Activated T-helper 9 cell treated with anti-CD3 and anti-CD28 coated beads, Interleukin-2, amount 50 U/mL, for 16 hours (primary cell): ENCODE measurements around the gene SEMA6D.

Source experiments
- DNase-seq: peaks from one replicate; pipeline ENCODE4 v3.0.0-alpha.2; 2020; ENCODE audit warnings: low read depth

The SEMA6D gene

DNA sequence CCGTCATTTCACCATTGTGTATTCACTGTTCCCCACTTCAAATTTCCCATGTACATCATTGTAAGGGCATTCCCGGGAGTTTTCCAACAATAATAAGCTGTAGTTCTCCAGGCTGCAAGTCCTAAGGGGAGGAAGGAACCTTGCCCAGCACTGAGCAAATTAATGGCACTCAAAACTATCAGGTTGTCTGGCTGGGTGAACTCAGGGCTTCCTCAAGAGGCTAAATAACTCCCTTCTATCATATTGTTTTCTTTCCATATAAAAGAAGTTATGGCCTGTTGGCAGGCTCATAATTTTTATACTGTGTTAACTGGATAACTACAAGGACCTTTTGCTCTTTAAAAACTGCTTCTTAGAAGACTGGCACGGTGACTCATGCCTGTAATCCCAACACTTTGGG lies 71.4 kb downstream of the SEMA6D start:
- DNase-seq, result no peak

DNA sequence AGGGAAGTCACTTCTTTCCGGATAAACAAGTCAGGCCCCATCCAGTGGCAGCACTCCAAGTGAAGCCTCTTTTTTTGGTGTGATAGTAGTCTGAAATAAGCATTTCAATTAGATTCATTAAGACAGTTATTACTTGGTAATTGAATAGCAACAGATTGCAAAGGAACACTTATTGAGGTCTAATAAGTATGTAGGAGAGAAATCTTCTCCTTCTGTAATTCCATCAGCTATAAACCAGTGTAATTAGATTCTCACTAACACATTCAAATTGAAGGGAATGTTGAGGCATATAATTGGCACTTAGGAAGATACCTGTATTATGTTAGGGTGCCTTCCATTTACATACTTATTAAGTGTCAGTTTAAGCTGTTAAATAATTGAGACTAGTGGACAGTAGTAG lies 73.9 kb downstream of the SEMA6D start:
- no peak for DNase-seq

DNA sequence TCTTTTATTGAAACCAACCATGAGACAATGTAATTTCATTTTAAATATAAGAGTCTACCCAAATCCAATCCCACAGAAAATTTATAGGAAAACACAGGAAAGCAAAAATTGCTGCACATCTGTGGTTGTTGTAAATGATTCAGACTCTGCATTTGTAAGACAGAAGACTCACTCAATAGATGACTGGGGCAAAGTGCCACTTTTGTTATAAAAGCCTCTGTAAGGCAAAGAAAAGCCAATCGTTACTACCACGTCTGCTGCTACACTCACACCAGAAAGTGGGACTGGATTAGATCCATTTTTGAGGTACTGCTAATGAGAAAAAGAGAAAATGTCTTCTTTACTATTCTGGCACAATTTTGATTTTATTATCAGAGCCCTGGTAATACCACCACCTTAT lies 74.9 kb downstream of the SEMA6D start:
- no peak for DNase-seq

GRCh38 chr15:47794252-47794914 lies 77.1 kb downstream of the SEMA6D start:
- no peak for DNase-seq

DNA sequence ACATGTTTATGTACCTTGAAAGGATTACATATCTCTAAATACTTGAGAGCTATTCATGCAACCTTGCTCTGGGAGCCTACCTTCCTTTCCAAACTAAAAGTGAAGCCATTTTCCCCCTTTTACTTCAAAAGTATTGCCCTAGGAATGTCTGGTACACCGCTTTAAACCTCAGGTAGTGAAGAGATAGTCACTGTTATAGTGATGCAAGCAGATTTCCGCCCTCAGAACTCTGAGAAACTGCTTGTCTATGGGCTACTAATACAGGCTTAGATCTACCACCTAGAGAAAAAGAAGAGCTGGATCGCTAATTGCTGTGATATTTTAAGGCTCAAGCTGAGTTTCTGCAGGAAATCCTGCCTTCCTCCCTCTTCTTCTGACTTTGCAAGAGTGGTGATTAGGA lies 78.6 kb downstream of the SEMA6D start:
- DNase-seq, result no peak

DNA sequence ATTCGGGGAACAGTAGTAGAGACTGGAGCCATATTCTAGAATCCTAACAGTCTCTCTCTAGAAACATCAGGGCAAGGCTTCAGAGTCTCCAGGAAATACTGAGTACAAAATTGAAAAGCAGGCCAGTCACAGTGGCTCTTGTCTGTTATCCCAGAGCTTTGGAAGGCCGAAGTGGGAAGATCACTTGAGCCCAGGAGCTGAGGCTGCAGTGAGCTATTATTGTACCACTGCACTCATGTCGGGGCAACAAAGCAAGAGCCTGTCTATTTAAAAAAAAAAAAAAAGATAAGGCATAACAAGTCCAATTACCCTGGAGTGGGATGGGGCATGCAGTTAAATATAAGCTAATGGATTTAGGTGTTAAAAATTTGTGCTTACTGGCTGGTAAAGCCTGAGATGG lies 79.0 kb downstream of the SEMA6D start:
- no peak for DNase-seq

DNA sequence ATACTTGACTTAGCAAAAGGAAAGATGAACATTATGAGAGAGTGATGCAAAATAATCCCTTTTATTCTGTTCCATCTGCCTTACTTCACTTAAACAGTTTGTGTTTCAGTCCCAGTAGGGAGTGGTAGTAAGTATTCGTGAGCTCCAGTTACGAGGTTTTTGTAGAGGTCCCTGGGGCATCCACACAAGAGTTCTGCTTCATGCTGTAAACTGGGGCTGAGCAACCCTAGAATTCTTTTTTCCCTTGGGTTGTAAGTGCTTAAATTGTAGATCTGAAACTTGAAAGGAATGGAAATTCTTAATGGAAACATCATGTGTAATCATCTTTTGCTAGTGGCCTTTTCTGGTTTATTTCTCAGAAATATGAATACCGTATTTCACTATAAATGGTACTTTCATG lies 79.5 kb downstream of the SEMA6D start:
- DNase-seq, result no peak

DNA sequence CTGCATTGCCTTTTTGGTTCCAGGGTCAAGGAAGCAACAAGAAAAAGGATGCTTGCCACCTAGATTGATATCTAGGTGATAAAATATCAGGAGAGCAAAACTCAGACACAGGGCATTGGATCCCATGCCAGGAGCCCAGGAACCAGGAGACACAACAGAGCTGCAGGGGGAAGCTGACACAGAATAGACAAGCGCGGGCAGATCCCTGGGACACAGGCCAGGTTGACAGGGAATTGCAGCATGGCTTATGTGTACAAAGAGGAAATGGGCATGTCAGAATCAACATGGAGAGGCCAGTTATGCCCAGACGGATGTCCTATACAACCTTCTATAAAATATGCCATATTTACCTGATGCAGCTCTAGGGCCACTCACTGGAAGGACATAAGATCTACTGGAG lies 84.2 kb downstream of the SEMA6D start:
- DNase-seq, result no peak

DNA sequence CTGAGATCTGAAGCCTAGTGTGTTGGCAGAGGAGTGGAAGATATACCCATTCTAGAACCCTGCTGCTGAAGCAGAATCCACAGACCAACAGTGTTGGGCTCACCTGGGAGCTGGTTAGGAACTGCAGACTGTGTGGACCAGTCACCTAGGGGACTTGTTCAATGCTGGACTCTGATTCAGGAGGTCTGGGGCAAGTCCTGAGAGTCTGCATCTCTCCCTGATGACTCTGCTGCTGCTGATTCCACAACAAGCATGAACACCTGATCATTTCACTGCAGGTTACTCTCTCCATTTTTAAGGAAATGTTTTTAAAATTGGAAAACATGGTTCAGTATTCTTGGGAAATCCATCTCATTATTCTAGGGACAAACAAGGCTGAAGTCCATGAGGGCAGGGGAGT lies 84.9 kb downstream of the SEMA6D start:
- no peak for DNase-seq

DNA sequence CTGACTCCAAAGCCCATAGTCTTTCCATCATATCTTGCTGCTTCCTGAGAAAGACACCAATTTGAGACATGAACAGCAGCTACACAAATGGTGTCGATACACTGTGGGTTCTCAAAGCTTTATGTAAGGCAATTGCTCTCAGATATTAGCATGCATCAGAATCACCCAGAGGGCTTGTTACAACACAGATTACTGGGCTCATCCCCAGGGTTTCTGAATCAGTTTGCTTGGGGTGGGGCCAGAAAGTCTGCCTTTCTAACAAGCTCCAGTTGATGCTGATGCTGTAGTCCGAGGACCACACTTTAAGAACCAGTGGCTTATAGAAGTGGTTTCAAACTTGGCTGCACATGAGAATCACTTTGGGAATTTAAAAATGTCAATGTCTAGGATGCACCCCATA lies 86.5 kb downstream of the SEMA6D start:
- no peak for DNase-seq

- no peak for DNase-seq
These were observed 87.4 kb downstream of the SEMA6D start for GRCh38 chr15:47804733-47805132.

DNA sequence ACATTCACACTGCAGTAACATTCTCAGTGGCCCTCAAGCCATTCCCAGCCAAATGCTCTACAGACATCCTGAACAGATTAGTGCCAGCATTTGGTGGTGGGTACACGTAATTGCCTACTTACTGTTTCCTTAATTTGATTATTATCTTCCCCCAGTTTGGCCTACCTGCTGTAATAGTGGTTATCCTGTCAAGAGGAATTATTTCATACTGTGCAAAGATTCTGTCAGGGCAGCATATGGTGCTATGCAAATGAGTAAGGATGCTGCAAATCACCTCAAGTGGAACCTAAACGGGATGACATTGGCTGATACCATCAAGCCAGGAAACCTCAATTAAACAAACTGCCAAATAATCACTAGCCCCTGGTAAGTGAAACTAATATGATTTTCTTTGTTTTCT lies 88.7 kb downstream of the SEMA6D start:
- no peak for DNase-seq

- DNase-seq, result no peak
These were observed 93.9 kb downstream of the SEMA6D start for GRCh38 chr15:47811172-47811571.

- no peak for DNase-seq
These were observed 95.2 kb downstream of the SEMA6D start for GRCh38 chr15:47812470-47812999.

- DNase-seq, result no peak
These were observed 96.6 kb downstream of the SEMA6D start for GRCh38 chr15:47813748-47814384.

DNA sequence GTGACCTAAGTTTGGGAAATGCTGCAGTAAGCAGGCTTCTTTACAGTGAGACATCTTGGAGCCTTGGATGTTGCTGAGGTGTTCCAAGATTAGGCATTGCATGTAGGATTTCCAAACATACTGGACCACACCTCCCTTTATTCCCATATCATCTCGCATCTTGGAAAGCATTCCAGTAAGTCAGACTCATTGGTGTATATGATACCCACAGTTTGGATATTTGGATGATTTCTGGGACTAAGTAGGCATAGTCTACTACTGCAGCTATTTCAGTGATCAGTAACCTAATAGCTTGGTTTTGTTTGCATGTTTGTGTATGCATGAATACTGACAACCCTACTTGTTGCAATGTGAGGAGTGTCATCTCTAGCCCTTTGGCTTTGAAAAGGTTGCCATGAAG lies 97.3 kb downstream of the SEMA6D start:
- no peak for DNase-seq

DNA sequence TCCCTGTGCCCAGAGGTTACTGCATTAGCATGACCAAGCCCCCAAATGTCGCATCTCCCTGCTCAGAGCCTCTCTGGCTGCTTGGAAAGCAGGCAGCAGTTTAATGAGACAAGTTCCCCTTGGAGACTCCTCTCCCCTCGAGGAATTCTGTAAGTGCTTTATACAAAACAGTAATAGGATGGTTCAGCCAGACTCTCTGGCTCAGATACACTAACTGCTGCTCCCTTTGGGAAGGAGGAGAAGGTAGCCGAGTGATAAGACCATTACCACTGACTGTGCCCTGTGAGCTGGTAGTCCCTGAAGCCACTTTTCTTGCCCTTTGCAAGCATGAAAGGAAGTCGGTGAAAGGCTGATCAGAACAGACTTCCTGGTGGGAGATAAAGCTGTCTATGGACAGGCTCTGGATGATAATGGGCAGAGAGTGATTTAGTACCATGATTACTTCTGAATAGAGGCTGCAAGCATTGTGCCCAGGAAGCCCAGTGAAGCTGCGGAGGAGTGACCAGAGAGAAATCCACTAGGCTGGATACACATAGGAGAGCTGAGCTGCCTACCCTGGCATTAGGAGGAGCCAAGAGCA lies 100.8 kb downstream of the SEMA6D start:
- no peak for DNase-seq

DNA sequence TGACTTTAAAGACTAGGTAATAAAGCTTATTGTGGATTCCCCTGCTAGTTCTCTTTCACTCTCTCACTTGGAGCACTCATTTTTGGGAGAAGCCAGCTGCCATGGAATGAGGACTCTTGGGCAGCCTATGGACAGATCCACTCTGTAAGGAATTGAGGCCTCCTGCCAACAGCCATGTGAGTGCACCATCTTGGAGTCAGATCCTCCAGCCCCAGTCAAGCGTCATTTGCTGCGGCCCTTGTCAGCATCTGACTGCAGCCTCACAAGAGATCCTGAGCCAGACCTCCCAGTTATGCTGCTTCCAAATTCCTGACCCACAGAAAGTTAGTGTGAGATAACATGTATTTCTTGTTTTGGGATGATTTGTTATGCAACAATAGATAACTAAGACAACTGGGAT lies 101.9 kb downstream of the SEMA6D start:
- no peak for DNase-seq

DNA sequence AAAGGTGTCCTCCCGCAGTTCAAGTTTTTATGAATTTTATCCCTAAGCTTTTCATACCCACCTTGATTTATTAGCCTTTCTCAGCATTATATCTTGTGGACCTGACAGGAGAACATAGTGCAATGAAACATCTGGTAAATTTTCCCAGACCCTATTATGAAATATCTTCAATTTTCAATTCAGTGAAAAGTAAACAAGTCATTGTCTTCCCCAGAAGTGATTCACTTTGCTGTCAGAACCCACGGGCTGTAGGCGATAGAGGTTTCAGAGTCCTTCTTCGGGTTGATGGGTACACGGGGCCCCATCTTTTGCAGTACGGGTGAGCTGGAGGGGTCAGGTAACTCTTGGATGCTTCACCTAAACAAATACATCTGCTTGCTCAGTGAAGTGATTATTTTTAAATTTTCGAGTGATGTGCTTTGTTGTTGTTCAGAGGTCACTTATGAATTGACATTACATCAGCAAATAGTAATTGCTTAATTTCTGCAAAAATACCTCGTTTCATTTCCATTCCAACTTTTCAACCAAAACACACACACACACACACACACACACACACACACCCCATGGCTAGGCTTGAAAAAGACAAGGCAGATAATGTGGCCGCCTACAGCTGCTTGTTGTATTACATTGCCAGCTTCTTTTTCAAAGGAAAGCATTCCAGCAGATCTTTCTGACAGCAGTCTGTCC lies 102.9 kb downstream of the SEMA6D start:
- DNase-seq, result no peak

DNA sequence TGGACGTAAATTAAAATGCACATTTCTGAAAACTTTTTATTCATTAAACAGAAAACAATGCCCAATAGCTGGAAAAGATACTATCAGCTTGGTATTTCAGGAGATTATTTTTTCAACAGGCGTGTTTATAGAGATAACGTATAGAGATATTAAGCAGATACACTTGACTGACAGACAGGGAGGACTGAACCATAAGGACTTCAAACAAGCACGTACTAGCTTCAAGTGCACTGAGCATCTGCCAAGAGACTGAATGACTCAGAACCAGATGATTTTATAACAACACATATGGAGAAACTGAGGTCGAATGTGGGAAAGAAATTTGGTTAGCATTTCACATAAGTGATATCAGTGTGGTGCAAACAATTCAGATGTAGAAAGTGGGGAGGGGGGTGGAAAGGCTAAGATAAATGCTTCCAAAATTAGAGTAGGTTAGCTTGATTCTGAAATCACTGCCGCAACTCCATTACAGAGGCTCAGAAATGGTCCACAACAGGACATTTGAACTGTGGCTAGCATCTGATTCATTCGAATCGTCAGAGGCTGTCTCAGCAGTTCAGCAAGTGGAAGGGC lies 103.5 kb downstream of the SEMA6D start:
- no peak for DNase-seq

DNA sequence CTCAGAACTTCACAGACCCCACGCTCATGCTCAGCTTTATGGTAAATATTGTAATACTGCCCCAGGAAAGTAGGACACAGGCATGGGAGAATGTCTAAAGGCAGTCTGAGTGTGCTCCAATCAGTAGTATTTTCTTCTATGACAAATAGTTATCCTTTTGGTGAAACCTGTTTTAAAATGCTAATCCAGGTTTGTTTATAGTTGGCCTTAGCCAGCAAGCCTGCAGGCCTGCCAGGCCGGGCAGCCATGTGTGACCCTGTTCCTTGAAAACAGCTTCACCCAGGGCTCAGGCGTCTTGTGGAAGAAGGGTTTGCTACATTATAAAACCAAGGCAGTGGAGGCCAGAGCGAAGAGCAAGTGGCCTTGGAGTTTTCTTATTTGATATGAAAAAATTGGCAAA lies 104.7 kb downstream of the SEMA6D start:
- no peak for DNase-seq
